NCI-H2107 (cell line): ENCODE data around the gene SEC63.
"Not testable (repeated sequence)": the region's sequence is repeated elsewhere in the genome, so short reads cannot be mapped to it uniquely, and the experiment has no call there.

ENCODE experiments used
- DNase-seq: peaks from one replicate; lab custom pipeline; 2025; lab: John Stamatoyannopoulos, UW

SEC63 gene

DNA sequence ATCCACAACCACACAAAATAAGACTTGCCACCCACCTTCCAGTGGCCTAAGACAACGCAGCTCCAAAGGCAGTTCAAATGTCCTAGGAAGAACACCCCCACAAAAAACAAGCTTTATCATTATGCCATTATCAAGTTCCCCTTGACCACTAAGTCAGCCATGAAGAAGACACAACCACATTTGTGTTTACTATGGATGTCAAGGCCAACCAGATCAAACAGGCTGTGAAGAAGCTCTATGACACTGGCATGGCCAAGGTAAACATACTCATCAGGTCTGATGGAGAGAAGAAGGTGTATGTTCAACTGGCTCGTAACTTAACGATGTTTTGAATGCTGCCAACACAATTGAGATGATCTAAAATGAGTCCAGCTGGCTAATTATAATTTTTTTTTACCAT lies 26.1 kb downstream of the SEC63 start:
- no peak for DNase-seq

GRCh38 chr6:107928984-107929383 lies 29.0 kb downstream of the SEC63 start:
- DNase-seq, result no peak

GRCh38 chr6:107926697-107927544 lies 31.1 kb downstream of the SEC63 start:
- not testable (repeated sequence) for DNase-seq

DNA sequence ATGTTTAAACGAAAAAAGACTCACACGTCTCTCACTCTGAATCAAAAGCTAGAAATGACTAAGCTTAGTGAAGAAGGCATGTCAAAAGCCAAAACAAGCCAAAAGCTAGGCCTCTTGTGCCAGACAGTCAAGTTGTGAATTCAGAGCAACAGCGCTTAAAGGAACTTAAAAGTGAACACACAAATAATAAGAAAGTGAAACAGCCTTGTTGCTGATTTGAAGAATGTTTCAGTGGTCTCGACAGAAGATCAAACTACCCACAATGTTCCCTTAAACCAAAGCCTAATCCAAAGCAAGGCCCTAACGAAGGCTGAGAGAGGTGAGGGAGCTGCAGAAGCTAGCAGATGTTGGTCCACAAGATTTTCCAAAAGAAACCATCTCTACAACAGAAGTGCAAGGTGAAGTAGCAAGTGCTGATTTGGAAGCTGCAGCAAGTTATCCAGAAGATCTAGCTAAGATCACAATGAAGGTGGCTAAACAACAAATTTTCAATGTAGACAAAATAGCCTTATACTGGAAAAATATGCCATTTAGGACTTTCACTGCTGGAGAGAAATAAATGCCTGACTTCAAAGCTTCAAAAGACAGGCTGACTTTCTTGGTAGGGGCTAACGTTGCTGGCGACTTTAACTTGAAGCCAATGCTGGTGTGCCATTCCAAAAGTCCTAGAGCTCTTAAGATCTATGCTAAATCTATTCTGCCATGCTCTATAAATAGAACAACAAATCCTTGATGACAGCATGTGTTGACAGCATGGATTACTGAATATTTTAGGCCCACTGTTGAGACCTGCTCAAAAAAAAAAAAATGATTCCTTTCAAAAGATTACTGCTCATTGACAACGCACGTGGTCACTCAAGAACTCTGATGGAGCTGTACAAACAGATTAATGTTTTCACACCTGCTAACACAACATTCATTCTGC lies 40.3 kb downstream of the SEC63 start:
- no peak for DNase-seq

- DNase-seq, result not testable (repeated sequence)
Observed at GRCh38 chr6:107916961-107917360, 41.0 kb downstream of the SEC63 start.

DNA sequence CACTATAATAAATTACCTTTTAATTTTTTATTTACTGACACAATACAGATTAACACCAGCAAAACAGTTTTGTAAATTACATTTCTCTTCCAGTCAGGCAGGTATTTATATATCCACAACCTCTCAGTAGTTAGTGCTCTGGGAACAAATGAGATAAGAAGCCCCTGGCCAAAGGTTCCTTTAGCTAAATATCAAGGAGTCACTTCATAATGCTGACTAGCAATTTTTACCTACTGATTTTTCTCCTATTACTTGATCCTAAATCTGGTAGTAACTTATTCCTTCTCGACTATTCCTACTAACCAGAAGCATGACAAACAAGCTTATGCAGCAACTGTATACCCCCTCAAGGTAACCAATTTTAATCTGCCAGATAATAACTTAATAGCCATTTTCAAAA lies 46.3 kb downstream of the SEC63 start:
- no peak for DNase-seq

GRCh38 chr6:107894809-107895396 lies 63.1 kb downstream of the SEC63 start:
- DNase-seq, result no peak

- DNase-seq, result not testable (repeated sequence)
Observed at GRCh38 chr6:107890431-107890830, 67.6 kb downstream of the SEC63 start.

DNA sequence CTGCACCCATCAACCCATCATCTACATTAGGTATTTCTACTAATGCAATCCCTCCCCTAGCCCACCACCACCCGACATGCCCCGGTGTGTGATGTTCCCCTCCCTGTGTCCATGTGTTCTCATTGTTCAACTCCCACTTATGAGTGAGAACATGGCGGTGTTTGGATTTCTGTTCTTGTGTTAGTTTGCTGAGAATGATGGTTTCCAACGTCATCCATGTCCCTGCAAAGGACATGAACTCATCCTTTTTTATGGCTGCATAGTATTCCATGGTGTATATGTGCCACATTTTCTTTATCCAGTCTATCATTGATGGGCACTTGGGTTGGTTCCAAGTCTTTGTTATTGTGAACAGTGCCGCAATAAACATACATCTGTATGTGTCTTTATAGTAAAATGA lies 72.1 kb downstream of the SEC63 start:
- DNase-seq, result not testable (repeated sequence)

- DNase-seq, result no peak
Observed at GRCh38 chr6:107879941-107880340, 78.1 kb downstream of the SEC63 start.

DNA sequence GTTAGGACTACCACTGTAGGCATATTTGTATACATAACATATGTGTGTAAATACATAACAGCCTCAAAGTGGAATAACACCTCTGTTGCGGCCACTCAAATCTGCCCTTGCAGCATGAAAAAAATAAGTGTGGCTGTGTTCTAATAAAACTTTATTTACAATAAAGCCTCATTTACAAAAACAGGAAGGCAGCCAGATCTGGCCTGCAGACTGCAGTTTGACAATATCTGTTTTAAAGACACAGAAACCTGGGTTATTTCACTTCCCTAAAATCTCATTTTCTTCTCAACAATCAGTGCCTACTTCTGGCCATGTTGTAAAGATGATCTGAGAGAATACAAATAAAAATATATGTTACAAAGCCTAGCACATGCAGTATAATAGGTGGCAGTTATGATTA lies 80.0 kb downstream of the SEC63 start:
- no peak for DNase-seq

DNA sequence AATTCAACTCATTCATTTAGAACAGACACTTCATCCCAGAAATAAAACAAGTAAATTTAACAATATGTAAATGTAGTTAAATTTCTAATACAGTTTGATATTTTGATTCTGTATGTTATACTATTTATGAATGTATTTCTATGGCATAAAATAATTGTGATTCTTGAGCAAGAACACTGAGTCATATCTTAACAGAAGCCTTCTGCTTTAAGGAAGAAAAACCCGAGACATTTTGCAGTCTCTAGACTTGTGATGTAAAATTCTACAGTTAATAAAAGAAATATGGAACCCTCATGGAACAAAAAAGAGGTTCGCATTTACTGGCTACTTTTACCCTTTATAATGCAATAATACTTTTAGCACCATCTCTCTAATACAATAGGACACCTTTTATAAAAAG lies 86.0 kb downstream of the SEC63 start:
- no peak for DNase-seq

DNA sequence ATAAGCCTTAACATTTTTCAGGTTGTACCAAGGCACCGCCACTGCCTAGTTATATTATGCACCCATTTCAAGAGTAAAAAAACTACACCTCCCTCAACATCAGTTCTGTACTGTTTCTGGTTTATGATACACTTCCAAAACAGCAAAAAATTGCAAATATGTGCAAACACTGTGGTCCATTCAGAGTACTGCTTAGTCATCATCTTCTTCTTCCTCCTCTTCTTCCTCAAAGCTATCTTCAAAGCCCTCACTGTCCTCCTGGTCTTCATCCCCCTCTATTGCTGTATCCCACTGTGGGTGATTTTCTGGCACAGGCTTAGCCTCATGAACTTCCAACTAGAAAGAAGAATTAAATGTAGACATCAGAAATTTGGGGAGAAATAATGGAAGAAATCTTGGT lies 86.5 kb downstream of the SEC63 start:
- DNase-seq, result not testable (repeated sequence)

DNA sequence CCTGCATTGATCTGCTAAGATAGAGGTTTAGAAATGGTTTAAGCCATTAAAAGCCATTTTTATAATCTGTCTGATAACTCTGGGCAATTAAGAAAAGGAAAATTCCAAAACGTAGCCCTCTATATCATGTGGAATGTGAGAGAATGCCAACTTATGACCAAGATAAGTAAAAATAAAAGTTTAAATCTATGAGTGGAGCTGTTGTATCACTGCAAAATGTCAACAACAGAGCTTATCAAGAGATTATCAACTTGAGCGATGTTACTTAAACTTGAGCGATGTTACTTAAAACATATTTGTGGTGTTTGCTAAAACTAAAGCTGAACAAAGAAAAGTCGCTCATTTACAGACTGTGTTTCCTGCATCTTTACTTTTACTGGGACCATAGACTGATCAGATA lies 87.0 kb downstream of the SEC63 start:
- DNase-seq, result no peak

DNA sequence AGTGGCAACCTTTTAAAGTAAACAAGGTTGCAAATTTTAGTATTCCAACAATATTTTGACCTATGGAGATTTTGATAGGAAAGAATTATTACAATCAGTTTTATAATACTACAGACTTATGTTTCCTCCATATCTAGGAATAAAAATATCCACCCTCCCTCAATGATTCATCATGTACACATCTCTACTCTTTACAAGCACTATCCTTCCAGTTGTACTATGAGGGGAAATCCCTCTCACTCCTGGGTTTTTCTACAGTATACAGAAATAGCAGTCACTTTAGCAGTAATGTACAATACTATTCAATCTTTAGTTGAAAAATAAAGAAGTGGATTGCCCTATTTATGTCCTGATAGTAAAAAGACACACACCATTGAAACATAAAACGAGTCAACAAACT lies 87.6 kb downstream of the SEC63 start:
- DNase-seq, result no peak

DNA sequence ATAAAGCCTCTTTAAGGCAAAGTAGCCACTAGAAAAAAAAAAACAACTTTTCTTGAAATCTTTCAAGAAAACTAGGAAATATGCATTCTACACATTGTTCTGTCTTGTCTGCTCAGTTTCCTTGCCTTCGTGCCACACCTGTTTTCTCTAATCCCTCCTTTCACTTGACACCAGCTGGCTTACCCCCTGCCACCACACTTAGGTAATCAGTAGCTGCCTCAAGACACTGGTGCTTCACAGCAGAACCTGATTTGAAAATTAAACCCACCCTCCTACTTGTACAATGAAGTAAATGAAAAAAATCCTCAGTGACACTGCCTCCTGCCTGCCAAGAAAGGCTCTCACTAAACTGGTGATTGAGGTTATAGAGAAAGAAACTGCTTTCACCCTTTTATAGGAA lies 88.1 kb downstream of the SEC63 start:
- no peak for DNase-seq

DNA sequence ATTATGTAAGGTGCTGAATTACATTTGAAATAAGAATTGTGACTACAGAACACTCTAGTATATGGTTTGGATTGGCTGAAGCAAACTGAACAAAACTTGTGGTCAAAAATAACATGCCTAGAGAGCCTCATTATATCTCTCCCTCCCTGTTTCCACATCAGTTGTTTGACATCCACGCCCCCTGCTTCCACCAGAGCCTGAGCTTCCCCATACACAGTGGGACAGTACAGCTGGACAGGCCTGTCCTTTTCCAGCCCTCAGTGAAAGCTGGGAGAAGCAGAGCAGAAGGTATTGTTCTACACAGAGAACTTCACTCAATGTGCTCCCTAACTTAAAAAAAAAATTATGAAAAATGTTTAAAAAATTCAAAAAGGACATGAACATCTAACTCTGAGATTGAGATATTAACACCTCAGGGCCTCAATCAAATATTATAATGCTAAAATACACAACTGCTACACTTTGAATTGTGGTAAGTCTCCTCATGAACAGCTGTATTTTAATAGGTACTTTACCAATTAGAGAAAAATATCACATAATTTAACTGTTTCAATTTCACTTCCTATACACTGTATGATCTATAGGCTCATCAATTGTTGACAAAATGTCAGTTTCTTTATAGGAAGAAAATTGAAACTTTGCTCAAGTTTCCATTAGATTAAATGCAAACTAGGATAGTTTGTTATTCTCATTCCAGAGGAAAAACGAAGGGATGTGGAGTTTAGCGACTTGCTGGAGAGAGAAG lies 89.0 kb downstream of the SEC63 start:
- no peak for DNase-seq

DNA sequence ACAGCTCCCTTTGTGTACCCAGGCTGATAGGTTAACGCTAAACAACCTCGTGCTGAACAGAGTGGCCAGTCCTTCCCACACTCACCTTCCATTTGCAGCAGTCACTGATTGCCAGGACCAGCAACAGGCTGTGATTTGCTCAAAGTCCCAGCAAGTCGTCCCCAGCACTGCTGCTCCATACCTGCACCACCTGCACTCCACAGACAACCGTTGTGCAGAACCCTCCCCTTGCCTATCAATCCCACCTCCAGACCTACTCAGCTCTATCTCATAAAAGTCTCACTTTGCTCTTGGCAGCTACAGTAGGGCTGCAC lies 90.7 kb downstream of the SEC63 start:
- DNase-seq, result no peak

GRCh38 chr6:107866606-107867301 lies 91.3 kb downstream of the SEC63 start:
- peak; percentile 19 for DNase-seq

DNA sequence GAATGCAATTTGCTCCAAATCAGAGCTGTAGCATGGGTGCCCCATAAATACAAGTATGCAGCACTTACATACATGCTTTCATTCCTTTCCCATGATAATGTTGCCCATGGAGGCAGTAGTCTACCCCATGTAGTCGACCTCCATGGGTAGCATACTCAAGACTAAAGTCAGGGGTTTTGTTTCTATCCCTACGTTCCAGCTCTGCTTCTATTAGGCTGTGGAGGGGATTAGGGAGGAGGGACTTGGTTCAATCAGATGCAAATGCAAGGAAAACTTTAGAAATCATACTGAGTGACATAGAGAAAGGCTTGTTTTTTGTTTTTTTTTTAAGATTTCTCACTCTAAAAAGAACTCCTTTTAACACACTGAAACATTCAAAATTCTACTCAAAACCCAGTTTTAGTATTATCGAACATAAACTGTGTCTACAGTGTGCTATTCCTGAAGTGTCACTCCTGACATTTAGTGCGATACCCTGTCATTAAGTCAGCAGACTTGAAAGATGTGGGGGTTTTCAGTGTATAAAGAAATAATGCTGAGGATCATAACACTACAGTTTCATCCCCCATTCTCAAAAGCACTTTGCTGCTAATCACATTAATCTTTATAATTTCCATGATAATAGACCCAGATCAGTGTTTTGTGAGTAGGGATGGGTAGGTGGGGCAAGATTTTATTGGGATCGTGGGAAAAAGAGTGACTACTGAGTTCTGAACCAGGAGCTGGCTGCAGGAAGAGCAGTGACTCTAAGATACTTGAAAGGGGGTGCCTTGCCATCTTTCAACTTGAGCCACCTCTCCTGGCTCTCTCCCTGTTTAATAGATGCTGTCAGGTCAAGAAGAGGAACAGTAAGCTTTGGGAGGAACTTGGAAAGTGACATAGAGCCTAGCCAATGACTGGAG lies 93.5 kb downstream of the SEC63 start:
- no peak for DNase-seq
